HEK293T (cell line): ENCODE data around the gene AVPR2.

ENCODE experiments used
- CTCF ChIA-PET: fragments of 350-600 bp; formaldehyde crosslinking; extraction: SDS; loops from one replicate; lab custom pipeline; 2021; ENCODE audit warnings: antibody characterized with exemption, inconsistent platforms; lab: Yijun Ruan, JAX
- POLR2A ChIA-PET: fragments of 350-600 bp; formaldehyde crosslinking; extraction: SDS; loops from one replicate; lab custom pipeline; 2020; ENCODE audit warnings: antibody characterized with exemption, inconsistent platforms; lab: Yijun Ruan, JAX
- DNase-seq: peaks from one replicate; pipeline ENCODE4 v3.0.0; 2012; ENCODE audit warnings: mixed read lengths; ENCODE audit errors: extremely low spot score
- ARNT ChIP-seq: fragments of 450-650 bp; IDR thresholded peaks from 2 replicates; pipeline ENCODE4 v1.6.1; 2017; ENCODE audit warnings: mild to moderate bottlenecking
- BHLHE40 ChIP-seq: fragments of 450-650 bp; IDR thresholded peaks from 2 replicates; pipeline ENCODE4 v1.6.1; 2016; ENCODE audit warnings: mild to moderate bottlenecking, moderate library complexity, borderline replicate concordance
- CTBP1 ChIP-seq: fragments of 450-650 bp; IDR thresholded peaks from 2 replicates; pipeline ENCODE4 v1.6.1; 2016; ENCODE audit warnings: borderline replicate concordance
- ELF4 ChIP-seq: fragments of 450-650 bp; IDR thresholded peaks from 2 replicates; pipeline ENCODE4 v1.6.1; 2017; ENCODE audit warnings: antibody characterized with exemption
- FOXA1 ChIP-seq: fragments of 450-650 bp; IDR thresholded peaks from 2 replicates; pipeline ENCODE4 v1.6.1; 2016; ENCODE audit warnings: mild to moderate bottlenecking
- FOXK2 ChIP-seq: fragments of 450-650 bp; IDR thresholded peaks from 2 replicates; pipeline ENCODE4 v1.6.1; 2016; ENCODE audit warnings: mild to moderate bottlenecking
- FOXM1 ChIP-seq: fragments of 450-650 bp; IDR thresholded peaks from 2 replicates; pipeline ENCODE4 v1.6.1; 2017; ENCODE audit warnings: mild to moderate bottlenecking, borderline replicate concordance
- HDGF ChIP-seq: fragments of 450-650 bp; IDR thresholded peaks from 2 replicates; pipeline ENCODE4 v1.6.1; 2017; ENCODE audit warnings: antibody characterized with exemption, borderline replicate concordance
- L3MBTL2 ChIP-seq: fragments of 450-650 bp; conservative IDR thresholded peaks from 2 replicates; pipeline ENCODE4 v1.6.1; 2016; ENCODE audit warnings: mild to moderate bottlenecking
- LEF1 ChIP-seq: fragments of 450-650 bp; IDR thresholded peaks from 2 replicates; pipeline ENCODE4 v1.6.1; 2017; ENCODE audit warnings: mild to moderate bottlenecking, borderline replicate concordance
- NFRKB ChIP-seq: fragments of 450-650 bp; IDR thresholded peaks from 2 replicates; pipeline ENCODE4 v1.6.1; 2016; ENCODE audit warnings: mild to moderate bottlenecking, moderate library complexity
- SP1 ChIP-seq: fragments of 450-650 bp; IDR thresholded peaks from 2 replicates; pipeline ENCODE4 v1.6.1; 2017
- SUZ12 ChIP-seq: fragments of 450-650 bp; IDR thresholded peaks from 2 replicates; pipeline ENCODE4 v1.6.1; 2016; ENCODE audit warnings: mild to moderate bottlenecking
- TARDBP ChIP-seq: fragments of 450-650 bp; IDR thresholded peaks from 2 replicates; pipeline ENCODE4 v1.6.1; 2016
- ZNF384 ChIP-seq: fragments of 450-650 bp; IDR thresholded peaks from 2 replicates; pipeline ENCODE4 v1.6.1; 2016
- TF ChIP-seq, protein P1 (sequence below): fragments of 450-650 bp; IDR thresholded peaks from 2 replicates; pipeline ENCODE4 v1.6.1; 2016

AVPR2 gene

DNA sequence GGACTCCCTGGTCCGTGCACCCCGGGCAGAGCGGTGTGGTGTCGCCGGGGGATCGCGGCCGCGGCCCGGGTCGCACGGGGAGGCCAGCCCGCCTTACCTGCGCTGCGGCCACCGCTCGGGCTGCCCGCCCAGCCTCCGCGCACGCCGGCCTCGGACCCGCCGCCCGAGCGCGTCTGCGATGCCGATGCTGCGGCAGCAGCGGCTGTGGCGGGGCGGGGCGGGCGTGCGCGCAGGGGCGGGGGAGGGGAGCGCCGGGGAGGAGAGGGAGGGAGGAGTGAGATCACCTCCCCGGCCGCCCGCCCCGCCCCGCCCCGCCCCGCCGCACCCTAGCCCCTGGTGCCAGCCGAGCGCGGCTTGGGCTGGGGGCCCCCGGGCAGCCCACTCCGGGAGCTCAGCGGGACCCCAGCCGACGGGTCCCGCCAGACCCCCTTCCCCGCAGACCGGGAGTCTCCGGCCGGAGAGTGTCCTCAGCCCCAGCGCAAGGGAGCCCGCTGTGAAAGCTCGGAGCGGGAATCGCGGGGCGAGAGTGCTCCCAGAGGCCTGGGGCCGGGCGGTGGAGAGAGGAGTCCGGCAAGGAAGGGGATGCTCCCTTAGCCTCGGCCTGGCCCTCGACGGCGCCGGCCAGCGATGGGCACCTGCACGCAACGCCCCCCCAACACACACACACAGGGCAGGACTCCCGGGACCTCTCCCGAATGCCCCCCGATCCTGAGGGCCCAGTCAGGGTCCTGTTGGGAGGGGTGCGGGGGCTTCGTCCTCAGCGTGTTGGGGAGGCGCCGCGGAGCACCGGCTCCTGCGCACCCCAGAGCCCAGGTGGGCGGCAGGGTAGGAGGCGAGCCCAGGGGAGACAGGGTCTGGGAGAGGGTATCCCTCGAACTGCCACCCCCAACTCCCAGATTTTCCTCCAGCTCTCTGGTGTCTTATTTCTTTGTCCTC lies 18.2 kb upstream of the AVPR2 start, which contains the start of gene L1CAM:
L1CAM (minus strand) TSS at position 206 of the 936 bp plus-strand sequence. CDS start 10,337 bp downstream, outside the sequence.
- DNase-seq, result peak; percentile 71
- TF ChIP-seq FOXA1, result no peak
- no peak for TF ChIP-seq NFRKB
- no peak for TF ChIP-seq ELF4
- TF ChIP-seq BHLHE40, result no peak
- no peak for TF ChIP-seq LEF1
- TF ChIP-seq L3MBTL2, result no peak
- no peak for TF ChIP-seq SUZ12
- no peak for TF ChIP-seq FOXK2
- TF ChIP-seq ZNF384, result no peak
- TF ChIP-seq HDGF, result no peak
- TF ChIP-seq, protein P1, sequence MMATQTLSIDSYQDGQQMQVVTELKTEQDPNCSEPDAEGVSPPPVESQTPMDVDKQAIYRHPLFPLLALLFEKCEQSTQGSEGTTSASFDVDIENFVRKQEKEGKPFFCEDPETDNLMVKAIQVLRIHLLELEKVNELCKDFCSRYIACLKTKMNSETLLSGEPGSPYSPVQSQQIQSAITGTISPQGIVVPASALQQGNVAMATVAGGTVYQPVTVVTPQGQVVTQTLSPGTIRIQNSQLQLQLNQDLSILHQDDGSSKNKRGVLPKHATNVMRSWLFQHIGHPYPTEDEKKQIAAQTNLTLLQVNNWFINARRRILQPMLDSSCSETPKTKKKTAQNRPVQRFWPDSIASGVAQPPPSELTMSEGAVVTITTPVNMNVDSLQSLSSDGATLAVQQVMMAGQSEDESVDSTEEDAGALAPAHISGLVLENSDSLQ, result no peak
- no peak for TF ChIP-seq CTBP1
- no peak for TF ChIP-seq TARDBP
- ChIA-PET POLR2A (interaction anchor here (1.1 to 1.5 kb wide), 4 partner anchors 14 to 58 kb away, joined by 3 to 4 read pairs (median 4); no protein-coding TSS in a partner anchor), CTCF (interaction anchor here (1.9 kb wide), 1 partner anchor 61 kb away, joined by 4 read pairs; no protein-coding TSS in a partner anchor)

DNA sequence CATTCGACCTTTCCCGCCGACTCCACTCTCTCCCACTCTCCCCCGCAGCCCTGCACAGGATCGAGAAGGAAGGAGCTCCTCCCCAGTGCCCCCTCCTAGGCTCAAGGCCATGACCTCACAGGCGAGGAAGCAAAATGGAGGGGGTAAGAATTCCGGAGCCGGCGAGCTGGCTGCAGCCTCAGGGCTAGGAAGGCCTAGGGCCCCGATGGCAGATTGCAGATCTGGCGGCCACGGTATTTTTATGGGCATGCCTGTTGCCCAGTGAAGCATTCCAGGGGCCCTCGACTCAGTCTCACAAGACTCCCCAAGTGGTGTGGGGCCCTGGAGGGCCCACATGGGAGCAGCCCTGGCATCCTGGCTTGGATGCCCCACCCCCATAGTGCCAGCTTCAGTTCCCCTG lies 17.6 kb upstream of the AVPR2 start:
- no peak for DNase-seq

DNA sequence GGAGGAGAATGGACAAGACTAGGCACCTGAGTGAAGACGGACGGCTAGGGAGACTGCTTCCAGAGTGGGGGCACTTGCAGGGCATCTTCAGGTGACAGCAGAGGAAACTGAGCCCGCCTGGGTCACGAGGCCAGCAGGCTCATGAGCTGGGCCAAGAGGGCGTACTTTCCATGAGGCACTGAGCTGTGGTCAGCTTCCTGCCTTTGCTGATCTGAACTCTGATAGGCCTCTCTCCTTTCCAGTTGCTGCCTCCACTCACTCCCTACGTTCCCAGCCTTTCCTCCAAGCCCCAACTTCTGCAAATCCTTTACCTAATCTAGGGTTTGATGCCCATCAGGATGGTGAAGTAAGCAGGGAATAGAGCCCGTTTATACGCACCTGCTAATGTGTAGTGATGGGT lies 17.1 kb upstream of the AVPR2 start:
- no peak for DNase-seq
- no peak for TF ChIP-seq SUZ12
- no peak for TF ChIP-seq HDGF
- no peak for TF ChIP-seq L3MBTL2
- TF ChIP-seq FOXA1, result no peak
- CTCF ChIA-PET, result interaction anchor here (1.1 kb wide), 1 partner anchor 36 kb away, joined by 3 read pairs; no protein-coding TSS in a partner anchor
- POLR2A ChIA-PET, result interaction anchor here (1.1 to 1.5 kb wide), 2 partner anchors 13 to 40 kb away, joined by 4 read pairs; no protein-coding TSS in a partner anchor

More for the DNA sequence above, 17.6 kb upstream of the AVPR2 start:
- TF ChIP-seq ZNF384 (no peak), FOXK2 (no peak), BHLHE40 (no peak), ELF4 (no peak), NFRKB (no peak), TARDBP (no peak), FOXM1 (no peak), FOXA1 (no peak), HDGF (no peak), SUZ12 (no peak)
- TF ChIP-seq, protein P1, result no peak
- ChIA-PET POLR2A (interaction anchor here (1.1 to 1.5 kb wide), 2 partner anchors 14 to 40 kb away, joined by 4 read pairs; no protein-coding TSS in a partner anchor), CTCF (interaction anchor here (1.1 kb wide), 1 partner anchor 36 kb away, joined by 3 read pairs; no protein-coding TSS in a partner anchor)

DNA sequence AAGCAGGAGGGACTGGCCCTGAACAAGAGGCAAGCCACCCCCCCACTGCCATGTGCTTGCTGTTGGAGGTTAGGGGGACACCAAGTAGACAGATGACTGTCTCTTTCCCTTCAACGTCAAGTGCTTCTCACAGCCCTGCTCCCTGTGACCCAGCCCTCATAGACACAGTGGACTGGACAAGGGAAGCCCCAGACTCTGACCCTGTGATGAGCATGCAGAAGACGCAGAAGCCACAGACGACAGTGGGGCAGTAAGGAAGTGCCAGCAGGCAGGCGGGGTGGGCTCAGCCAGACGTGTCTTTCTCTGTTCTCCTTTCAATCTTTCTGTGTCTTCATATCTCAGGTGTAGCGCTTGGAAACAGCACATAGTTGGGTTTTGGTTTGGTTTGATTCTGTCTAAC lies 16.1 kb upstream of the AVPR2 start:
- no peak for DNase-seq
- POLR2A ChIA-PET, result no interaction called here
- CTCF ChIA-PET, result no interaction called here
- TF ChIP-seq NFRKB (no peak), SP1 (no peak), ARNT (no peak), FOXK2 (no peak), LEF1 (no peak), ZNF384 (no peak), HDGF (no peak), L3MBTL2 (no peak), BHLHE40 (no peak), FOXA1 (no peak), CTBP1 (no peak), ELF4 (no peak), FOXM1 (no peak), SUZ12 (no peak), TARDBP (no peak)
- TF ChIP-seq, protein P1, result no peak

DNA sequence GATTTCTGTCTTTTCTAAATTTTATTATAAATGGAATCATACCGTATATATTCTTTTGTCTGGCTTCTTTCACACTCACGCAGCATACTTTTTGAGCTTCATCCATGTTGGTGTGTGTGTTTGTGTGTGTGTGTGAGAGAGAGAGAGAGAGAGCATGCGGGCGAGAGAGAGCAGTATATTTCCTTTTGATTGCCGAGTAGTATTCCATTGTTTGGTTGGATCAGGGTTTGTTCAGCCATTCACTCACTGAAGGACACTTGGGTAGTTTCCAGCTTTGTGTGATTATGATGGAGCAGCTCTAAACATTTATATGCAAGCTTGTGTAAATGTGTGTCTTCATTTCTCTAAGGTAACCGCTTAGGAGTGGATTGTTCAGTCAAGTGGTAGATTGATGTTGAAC lies 15.3 kb upstream of the AVPR2 start:
- CTCF ChIA-PET, result no interaction called here
- no peak for DNase-seq
- POLR2A ChIA-PET, result no interaction called here
- TF ChIP-seq NFRKB (no peak), ELF4 (no peak), HDGF (no peak), FOXM1 (no peak), TARDBP (no peak), BHLHE40 (no peak), LEF1 (no peak), ZNF384 (no peak), SP1 (no peak), FOXA1 (no peak), FOXK2 (no peak), ARNT (no peak), CTBP1 (no peak), SUZ12 (no peak)
- TF ChIP-seq, protein P1, result no peak
